IPS-15b (cell line): ENCODE data around the gene COL13A1.

Experiments
- H3K27me3 ChIP-seq: one replicate; pipeline ENCODE4 v1.6.1; 2013; ENCODE audit warnings: low read length; ENCODE audit not compliant: control insufficient read depth, insufficient read depth
- H3K36me3 ChIP-seq: one replicate; pipeline ENCODE4 v1.6.1; 2013; ENCODE audit warnings: low read length; ENCODE audit not compliant: control insufficient read depth, insufficient read depth
- H3K4me1 ChIP-seq: one replicate; pipeline ENCODE4 v1.6.1; 2013; ENCODE audit warnings: mild to moderate bottlenecking, low read length; ENCODE audit not compliant: control insufficient read depth, insufficient read depth
- H3K4me3 ChIP-seq: one replicate; pipeline ENCODE4 v1.5.1; 2013; ENCODE audit warnings: low read depth, low read length
- H3K9ac ChIP-seq: one replicate; pipeline ENCODE4 v1.6.1; 2013; ENCODE audit warnings: low read depth, mild to moderate bottlenecking, low read length
- H3K9me3 ChIP-seq: one replicate; pipeline ENCODE4 v1.6.1; 2013; ENCODE audit warnings: mild to moderate bottlenecking, low read length; ENCODE audit not compliant: control insufficient read depth, insufficient read depth

The COL13A1 gene

GRCh38 chr10:69960988-69961880 is 159.5 kb downstream of the COL13A1 start:
- H3K9ac ChIP-seq, result no peak overlapping the region

GRCh38 chr10:69961881-69962745 is 160.4 kb downstream of the COL13A1 start:
- Histone ChIP-seq H3K27me3 (peaks cover 2% of the 10 kb centered on the region), H3K9ac (no peak overlapping the region), H3K4me3 (no peak overlapping the region), H3K4me1 (no peaks in the 10 kb centered on the region), H3K9me3 (no peaks in the 10 kb centered on the region), H3K36me3 (no peaks in the 10 kb centered on the region)

More at GRCh38 chr10:69960988-69961880, 159.5 kb downstream of the COL13A1 start:
- Histone ChIP-seq H3K27me3 (peaks cover 2% of the 10 kb centered on the region), H3K9me3 (no peaks in the 10 kb centered on the region), H3K36me3 (no peaks in the 10 kb centered on the region), H3K4me1 (no peaks in the 10 kb centered on the region), H3K4me3 (no peak overlapping the region)

- H3K9me3 ChIP-seq, result no peaks in the 10 kb centered on the region
- no peaks in the 10 kb centered on the region for H3K36me3 ChIP-seq
- H3K9ac ChIP-seq, result no peak overlapping the region
- H3K4me3 ChIP-seq, result no peak overlapping the region
- no peaks in the 10 kb centered on the region for H3K4me1 ChIP-seq
- H3K27me3 ChIP-seq, result peaks cover 2% of the 10 kb centered on the region
These were observed 161.0 kb downstream of the COL13A1 start for GRCh38 chr10:69962746-69963135.

- no peak overlapping the region for H3K4me3 ChIP-seq
- H3K4me1 ChIP-seq, result no peaks in the 10 kb centered on the region
- no peak overlapping the region for H3K9ac ChIP-seq
- no peaks in the 10 kb centered on the region for H3K36me3 ChIP-seq
- H3K9me3 ChIP-seq, result no peaks in the 10 kb centered on the region
- peaks cover 2% of the 10 kb centered on the region for H3K27me3 ChIP-seq
These were observed 161.6 kb downstream of the COL13A1 start for GRCh38 chr10:69963178-69963834.

GRCh38 chr10:69963835-69964710 is 162.4 kb downstream of the COL13A1 start:
- peaks cover 2% of the 10 kb centered on the region for H3K27me3 ChIP-seq
- no peaks in the 10 kb centered on the region for H3K9me3 ChIP-seq
- H3K36me3 ChIP-seq, result no peaks in the 10 kb centered on the region
- H3K4me3 ChIP-seq, result no peak overlapping the region
- peaks cover 2% of the 10 kb centered on the region for H3K4me1 ChIP-seq
- H3K9ac ChIP-seq, result no peak overlapping the region

- H3K4me1 ChIP-seq, result peaks cover 2% of the 10 kb centered on the region
- H3K9ac ChIP-seq, result no peak overlapping the region
These were observed 163.4 kb downstream of the COL13A1 start for GRCh38 chr10:69965086-69965485.

DNA sequence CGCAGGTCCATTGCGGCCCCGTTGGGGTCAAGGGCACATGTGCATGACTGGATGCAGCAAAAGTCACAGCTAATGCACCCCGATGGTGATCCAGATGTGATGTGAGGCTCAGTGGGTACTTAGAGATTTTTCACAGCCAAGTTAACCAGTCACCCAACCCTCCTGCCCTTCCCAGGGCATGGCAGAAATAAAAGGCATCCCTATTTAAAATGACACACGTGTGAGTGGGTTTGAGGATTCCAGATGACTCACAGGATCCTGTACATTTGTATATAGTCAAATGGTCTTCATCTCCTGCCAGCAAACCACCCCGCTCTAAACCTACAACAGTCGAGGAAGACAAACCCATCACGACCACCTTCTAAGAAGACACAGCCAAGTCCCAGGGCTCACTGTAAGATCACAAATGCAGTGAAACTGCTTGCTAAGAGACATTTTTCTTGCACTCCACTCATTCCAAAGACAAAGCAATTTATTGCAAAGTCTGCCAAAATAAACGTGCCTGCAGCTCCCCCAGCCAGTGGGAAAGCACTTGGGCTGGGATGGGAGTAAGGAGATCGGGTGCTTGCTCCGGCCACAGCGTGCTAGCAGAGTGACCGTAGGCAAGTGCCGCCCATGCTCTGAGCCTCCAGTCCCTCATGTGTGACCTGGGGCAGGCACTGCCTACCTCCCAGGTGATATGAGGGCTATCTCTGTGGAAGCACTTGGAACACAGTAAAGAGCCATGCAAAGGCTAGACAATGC is 164.4 kb downstream of the COL13A1 start:
- no peak overlapping the region for H3K9ac ChIP-seq
- H3K4me1 ChIP-seq, result peaks cover 2% of the 10 kb centered on the region
- H3K27me3 ChIP-seq, result peaks cover 2% of the 10 kb centered on the region
- H3K36me3 ChIP-seq, result no peaks in the 10 kb centered on the region
- no peaks in the 10 kb centered on the region for H3K9me3 ChIP-seq
- no peak overlapping the region for H3K4me3 ChIP-seq

More at GRCh38 chr10:69965086-69965485, 163.4 kb downstream of the COL13A1 start:
- Histone ChIP-seq H3K4me3 (no peak overlapping the region), H3K27me3 (peaks cover 2% of the 10 kb centered on the region), H3K9me3 (no peaks in the 10 kb centered on the region), H3K36me3 (no peaks in the 10 kb centered on the region)

DNA sequence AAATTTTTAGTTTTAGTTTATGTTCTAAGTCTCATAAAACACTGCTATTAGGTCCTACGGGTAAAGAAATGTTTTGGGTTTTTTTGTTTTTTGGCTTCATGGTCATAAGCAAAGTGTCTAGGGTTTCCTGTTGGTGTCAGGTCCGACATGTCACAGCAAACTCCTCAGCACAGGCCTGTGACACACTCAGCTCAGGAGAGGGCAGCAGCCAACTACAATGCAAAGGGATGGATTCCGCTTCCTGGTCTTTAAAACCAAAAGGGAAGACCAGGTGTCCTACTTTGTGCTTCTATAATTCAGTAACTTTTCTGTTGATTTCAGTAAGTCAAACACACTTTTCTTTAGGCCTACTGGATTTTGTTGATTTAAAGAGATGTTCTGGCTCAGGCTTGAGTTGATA is 167.1 kb downstream of the COL13A1 start:
- no peak overlapping the region for H3K9ac ChIP-seq
- peaks cover 2% of the 10 kb centered on the region for H3K27me3 ChIP-seq
- no peaks in the 10 kb centered on the region for H3K9me3 ChIP-seq
- no peaks in the 10 kb centered on the region for H3K36me3 ChIP-seq
- peaks cover 2% of the 10 kb centered on the region for H3K4me1 ChIP-seq
- H3K4me3 ChIP-seq, result no peak overlapping the region

- Histone ChIP-seq H3K36me3 (no peaks in the 10 kb centered on the region), H3K9me3 (no peaks in the 10 kb centered on the region), H3K4me1 (peaks cover 2% of the 10 kb centered on the region), H3K9ac (no peak overlapping the region), H3K27me3 (peaks cover 2% of the 10 kb centered on the region), H3K4me3 (no peak overlapping the region)
These were observed 168.3 kb downstream of the COL13A1 start for GRCh38 chr10:69969977-69970376.

GRCh38 chr10:69972981-69973397 is 171.3 kb downstream of the COL13A1 start:
- H3K9me3 ChIP-seq, result peaks cover 3% of the 10 kb centered on the region
- H3K4me1 ChIP-seq, result peaks cover 2% of the 10 kb centered on the region
- no peak overlapping the region for H3K9ac ChIP-seq
- no peak overlapping the region for H3K4me3 ChIP-seq
- no peaks in the 10 kb centered on the region for H3K36me3 ChIP-seq
- H3K27me3 ChIP-seq, result no peaks in the 10 kb centered on the region
